ENCODE data around the gene MSI2. TPM values are rescaled to one million over a fixed set of nuclear protein-coding genes. Genes with fewer than 3 reads are reported as not detected.

MSI2 gene
- total RNA-seq, 4 donors from 2014 or later, result 9.9 to 18.5 (median 13.8) TPM

GRCh38 chr17:57423541-57423940, 167.2 kb downstream of the MSI2 start:
- no peak overlapping the region for H3K4me3 ChIP-seq (ENCODE audit: low read depth, poor library complexity, severe bottlenecking)
- no peak for DNase-seq (ENCODE audit: low spot score in 2 of 2)
- WGBS, 2 donors, result 71 to 82% methylated on average over 6 of the region's 6 CpGs
- no peak for TF ChIP-seq POLR2A (IDR thresholded peaks at IDR 0.05)
- no peak for TF ChIP-seq CTCF (IDR thresholded peaks at IDR 0.05)
- intact Hi-C loops (cut with DNase I; ENCODE audit: low total_unique reads), result no loop called here

- no peak for TF ChIP-seq CTCF (IDR thresholded peaks at IDR 0.05)
- no peak for TF ChIP-seq POLR2A (IDR thresholded peaks at IDR 0.05)
- no peak for DNase-seq (ENCODE audit: low spot score in 2 of 2)
- WGBS, 2 donors, result 63 to 74% methylated on average over 2 of the region's 2 CpGs
- no peak overlapping the region for H3K4me3 ChIP-seq (ENCODE audit: low read depth, poor library complexity, severe bottlenecking)
- intact Hi-C loops (cut with DNase I; ENCODE audit: low total_unique reads), result no loop called here
Measured at GRCh38 chr17:57424273-57424672, 167.9 kb downstream of the MSI2 start.

- no peak for DNase-seq (ENCODE audit: low spot score in 2 of 2)
- intact Hi-C loops (cut with DNase I; ENCODE audit: low total_unique reads), result no loop called here
- TF ChIP-seq POLR2A (IDR thresholded peaks at IDR 0.05), result no peak
- no peak for TF ChIP-seq CTCF (IDR thresholded peaks at IDR 0.05)
- H3K4me3 ChIP-seq (ENCODE audit: low read depth, poor library complexity, severe bottlenecking), result no peak overlapping the region
- WGBS, 2 donors, result 78 to 80% methylated on average over 5 of the region's 5 CpGs
Measured at GRCh38 chr17:57424777-57425188, 168.5 kb downstream of the MSI2 start.

- intact Hi-C loops (cut with DNase I; ENCODE audit: low total_unique reads), result no loop called here
- no peak overlapping the region for H3K4me3 ChIP-seq (ENCODE audit: low read depth, poor library complexity, severe bottlenecking)
- TF ChIP-seq CTCF (IDR thresholded peaks at IDR 0.05) (no peak), POLR2A (IDR thresholded peaks at IDR 0.05) (no peak)
- DNase-seq (ENCODE audit: low spot score in 2 of 2), result no peak
- 81 to 84% methylated on average over 5 of the region's 5 CpGs for WGBS, 2 donors
Measured at GRCh38 chr17:57425431-57425830, 169.1 kb downstream of the MSI2 start.

GRCh38 chr17:57425903-57426880, 169.9 kb downstream of the MSI2 start:
- H3K4me3 ChIP-seq (ENCODE audit: low read depth, poor library complexity, severe bottlenecking), result no peak overlapping the region
- 87% methylated on average over 10 of the region's 10 CpGs for WGBS, 2 donors
- intact Hi-C loops (cut with DNase I; ENCODE audit: low total_unique reads), result no loop called here
- TF ChIP-seq CTCF (IDR thresholded peaks at IDR 0.05) (no peak), POLR2A (IDR thresholded peaks at IDR 0.05) (no peak)
- DNase-seq (ENCODE audit: low spot score in 2 of 2), result no peak
